Retinal pigment epithelial cell (primary cell): ENCODE data around the gene HINT2.

Experiments
- DNase-seq: peaks from one replicate; pipeline ENCODE4 v3.0.0-alpha.2; 2010; ENCODE audit warnings: low read depth
- H3K4me3 ChIP-seq: 2 replicates; pipeline ENCODE4 v1.5.1; 2011; ENCODE audit warnings: mild to moderate bottlenecking, low read length, control low read depth, moderate library complexity
- TF ChIP-seq, protein P1 (sequence below): conservative IDR thresholded peaks from 2 replicates; pipeline ENCODE4 v1.5.1; 2011; ENCODE audit warnings: low read depth, low read length, control low read depth, inconsistent platforms

Gene HINT2

GRCh38 chr9:35840881-35841644 is 26.2 kb upstream of the HINT2 start:
- H3K4me3 ChIP-seq: no peak overlapping the region
- TF ChIP-seq, protein P1, sequence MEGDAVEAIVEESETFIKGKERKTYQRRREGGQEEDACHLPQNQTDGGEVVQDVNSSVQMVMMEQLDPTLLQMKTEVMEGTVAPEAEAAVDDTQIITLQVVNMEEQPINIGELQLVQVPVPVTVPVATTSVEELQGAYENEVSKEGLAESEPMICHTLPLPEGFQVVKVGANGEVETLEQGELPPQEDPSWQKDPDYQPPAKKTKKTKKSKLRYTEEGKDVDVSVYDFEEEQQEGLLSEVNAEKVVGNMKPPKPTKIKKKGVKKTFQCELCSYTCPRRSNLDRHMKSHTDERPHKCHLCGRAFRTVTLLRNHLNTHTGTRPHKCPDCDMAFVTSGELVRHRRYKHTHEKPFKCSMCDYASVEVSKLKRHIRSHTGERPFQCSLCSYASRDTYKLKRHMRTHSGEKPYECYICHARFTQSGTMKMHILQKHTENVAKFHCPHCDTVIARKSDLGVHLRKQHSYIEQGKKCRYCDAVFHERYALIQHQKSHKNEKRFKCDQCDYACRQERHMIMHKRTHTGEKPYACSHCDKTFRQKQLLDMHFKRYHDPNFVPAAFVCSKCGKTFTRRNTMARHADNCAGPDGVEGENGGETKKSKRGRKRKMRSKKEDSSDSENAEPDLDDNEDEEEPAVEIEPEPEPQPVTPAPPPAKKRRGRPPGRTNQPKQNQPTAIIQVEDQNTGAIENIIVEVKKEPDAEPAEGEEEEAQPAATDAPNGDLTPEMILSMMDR: no peak
- no peak for DNase-seq

- TF ChIP-seq, protein P1: no peak
- H3K4me3 ChIP-seq: no peak overlapping the region
- DNase-seq: no peak
Observed at GRCh38 chr9:35839926-35840325, 25.1 kb upstream of the HINT2 start.

DNA sequence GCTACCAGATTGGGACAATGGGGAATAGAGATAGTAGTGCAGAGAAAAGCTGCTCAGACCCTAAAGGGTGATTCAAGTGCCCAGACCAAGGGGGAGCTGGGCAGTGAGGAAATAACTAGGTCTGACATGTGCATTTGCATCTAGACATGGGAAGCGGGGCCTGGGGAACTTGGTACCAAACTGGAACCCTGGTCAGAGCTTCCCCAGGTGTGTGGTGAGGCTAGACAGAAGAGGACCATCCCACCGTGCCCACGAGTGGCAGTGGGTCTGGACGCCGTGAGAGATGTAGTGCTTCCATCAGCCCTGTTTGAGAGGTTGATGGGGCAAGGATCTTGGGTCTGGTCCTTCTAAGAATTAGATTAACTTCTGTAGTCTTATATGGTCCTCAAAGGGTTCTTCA is 21.8 kb upstream of the HINT2 start:
- H3K4me3 ChIP-seq: no peak overlapping the region
- TF ChIP-seq, protein P1: no peak
- no peak for DNase-seq

- no peak for DNase-seq
- no peak overlapping the region for H3K4me3 ChIP-seq
- TF ChIP-seq, protein P1: no peak
Observed at GRCh38 chr9:35835766-35836165, 20.9 kb upstream of the HINT2 start.

DNA sequence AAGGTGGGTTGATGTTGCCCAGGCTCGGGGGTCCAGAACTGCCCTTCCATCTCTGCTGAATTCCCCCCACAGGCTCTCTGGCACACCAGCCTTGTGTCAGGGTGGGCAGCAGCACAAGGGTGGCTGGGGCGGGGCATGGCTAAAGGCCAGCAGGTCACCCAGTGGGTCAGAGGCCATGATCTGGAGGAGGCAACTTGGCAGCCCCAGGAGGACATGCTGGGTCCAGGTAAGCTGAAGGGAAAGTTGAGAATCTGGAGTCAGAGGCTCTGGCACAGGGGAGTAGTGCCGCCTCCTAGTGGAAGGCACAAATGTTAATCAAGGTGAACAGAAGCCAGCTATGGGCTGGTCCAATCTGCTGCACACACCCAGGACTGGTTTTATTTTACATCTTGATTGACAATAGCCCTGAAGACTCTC is 20.4 kb upstream of the HINT2 start:
- no peak overlapping the region for H3K4me3 ChIP-seq
- DNase-seq: no peak
- TF ChIP-seq, protein P1: peak; percentile 44

DNA sequence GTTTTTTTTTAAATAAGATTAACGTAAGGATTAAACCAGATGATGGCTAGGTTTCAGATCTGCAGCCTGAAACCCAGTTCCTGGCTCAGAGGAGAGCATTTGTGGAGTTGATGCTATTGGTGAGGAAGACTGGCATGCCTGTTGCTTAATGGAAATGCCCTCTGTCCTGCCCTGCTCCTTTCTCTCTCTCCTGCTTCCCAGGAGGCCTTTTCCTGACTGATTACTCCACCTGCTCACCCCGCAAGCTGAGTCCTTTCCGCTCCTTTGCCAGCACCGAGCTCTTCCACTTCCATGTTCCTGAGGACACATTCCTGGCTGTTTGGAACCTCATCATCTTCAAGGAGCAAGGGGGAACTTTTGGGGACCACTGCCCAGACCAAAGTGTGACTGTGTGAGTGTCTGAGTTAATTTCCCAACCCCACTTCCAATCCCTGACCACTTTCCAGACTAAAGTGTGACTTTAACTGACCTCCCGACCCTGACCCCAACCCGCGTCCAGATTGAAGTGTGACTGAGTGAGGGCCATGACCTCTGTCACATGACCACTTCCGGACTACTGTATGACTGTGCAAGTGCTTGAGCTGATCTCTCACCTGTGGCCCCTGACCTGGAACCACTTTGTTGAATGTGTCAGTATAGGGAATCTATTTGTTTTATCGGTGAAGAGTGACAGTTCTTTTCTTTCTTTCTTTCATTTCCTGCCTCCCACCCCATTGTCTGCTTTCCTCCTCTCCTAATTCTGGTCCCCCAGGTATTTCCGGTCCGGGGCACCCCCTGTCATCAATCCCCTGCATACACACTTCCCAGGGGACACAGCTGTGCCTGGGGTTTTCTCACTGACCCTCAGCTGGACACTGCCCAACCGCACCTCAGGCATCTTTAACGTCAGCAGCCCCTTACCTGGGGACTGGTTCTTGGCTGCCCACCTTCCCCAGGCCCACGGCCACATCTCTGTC is 19.7 kb upstream of the HINT2 start:
- DNase-seq: no peak
- TF ChIP-seq, protein P1: no peak
- no peak overlapping the region for H3K4me3 ChIP-seq
